A549 treated with CpdA at 1 μM for 4 hours (cell line): ENCODE measurements around the gene KLHDC1. TPM values are rescaled to one million over a fixed set of nuclear protein-coding genes. Genes with fewer than 3 reads are reported as not detected.

Source experiments
- total RNA-seq: library from RNA; stranded (reverse); fragments of 200-300 nt; extraction: Qiagen RNA extraction; gene quantifications from 5 replicates; pipeline ENCODE4 v1.2.3, GENCODE V29; 2022; ENCODE audit warnings: low read depth

Gene KLHDC1, protein sequence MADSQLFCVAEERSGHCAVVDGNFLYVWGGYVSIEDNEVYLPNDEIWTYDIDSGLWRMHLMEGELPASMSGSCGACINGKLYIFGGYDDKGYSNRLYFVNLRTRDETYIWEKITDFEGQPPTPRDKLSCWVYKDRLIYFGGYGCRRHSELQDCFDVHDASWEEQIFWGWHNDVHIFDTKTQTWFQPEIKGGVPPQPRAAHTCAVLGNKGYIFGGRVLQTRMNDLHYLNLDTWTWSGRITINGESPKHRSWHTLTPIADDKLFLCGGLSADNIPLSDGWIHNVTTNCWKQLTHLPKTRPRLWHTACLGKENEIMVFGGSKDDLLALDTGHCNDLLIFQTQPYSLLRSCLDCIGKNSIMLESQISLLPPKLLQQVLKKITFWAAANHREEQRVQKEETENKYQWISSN
- 0.25 to 0.50 TPM (median 0.28 TPM) in 5 replicates for total RNA-seq

DNA sequence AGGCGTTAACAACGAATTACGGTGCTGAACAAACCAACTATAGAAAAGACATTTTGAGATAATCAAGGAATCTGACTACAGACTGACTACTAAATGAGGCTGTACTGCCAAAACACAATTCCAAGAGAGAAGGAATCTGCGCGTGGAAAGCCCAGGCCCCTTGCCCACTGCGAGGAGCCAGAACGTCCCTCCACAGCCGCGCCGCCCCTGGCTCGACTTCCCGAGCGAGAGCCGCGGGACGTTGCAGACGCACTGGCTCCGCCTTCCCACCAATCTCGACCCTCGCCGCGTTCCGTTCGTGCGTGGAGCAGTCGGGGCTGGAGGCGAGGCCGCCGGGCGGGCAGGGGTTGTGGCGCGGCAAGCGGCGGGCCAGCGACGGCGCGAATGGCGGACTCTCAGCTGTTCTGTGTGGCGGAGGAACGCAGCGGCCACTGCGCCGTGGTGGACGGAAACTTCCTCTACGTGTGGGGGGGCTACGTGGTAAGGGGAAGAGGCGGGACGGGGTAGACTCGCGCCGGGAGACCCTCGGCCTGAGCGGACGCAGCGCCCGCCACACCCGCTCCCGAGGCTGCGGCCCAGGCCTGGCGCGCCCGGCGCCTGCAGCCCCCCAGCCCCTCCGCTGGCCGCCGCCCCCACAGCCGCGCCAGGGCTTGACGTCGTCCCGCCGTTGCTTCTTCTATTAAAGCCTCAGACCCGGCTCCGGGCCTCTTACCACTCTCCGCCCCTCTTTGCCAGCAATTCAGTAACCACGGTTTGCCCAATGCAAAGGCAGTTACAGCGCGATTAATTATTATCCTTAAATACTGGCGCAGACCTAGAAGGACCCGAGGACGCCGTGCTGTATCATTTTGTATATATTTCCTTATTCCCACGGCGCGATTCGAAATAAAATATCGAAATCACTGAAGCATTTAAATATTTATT lies at the start of gene KLHDC1:
Gene KLHDC1 (plus strand): TSS at position 310 of the 924 bp plus-strand sequence. CDS start 75 bp downstream, at position 385.

DNA sequence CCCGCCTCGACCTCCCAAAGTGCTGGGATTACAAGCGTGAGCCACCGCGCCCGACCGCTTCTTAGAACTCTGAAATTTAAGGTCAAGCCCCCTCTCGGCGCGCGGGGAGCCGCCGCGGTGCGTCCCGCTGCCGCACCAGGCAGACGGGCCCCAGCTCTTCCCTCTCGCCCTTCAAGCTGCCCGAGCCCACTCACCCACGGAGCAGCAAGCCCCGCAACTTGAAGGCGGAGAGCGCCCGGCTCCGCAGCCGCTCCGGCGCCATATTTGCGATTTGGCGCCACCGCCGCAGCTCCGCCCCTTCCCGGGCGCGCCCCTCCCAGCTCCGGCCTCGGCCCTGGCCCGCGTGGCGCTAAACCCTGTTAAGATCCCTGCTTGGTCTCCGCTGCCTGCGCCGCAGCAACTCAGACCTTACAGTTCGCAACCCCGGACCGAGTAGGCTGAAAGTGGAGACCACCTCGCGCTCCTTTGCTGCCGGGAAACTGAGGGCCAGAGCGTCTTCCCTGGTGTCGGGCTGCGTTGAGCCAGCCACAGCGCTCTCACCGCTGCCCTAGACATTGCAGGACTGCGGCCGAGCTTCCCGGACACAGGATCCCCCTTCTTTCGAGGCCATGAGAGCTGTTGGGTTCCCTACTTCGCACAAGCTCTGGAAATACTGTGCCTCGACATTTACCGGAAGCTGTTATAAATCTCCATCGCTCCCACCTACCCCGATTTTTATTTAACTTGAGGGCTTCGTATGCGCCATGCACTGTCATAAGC lies 4.8 kb upstream of the KLHDC1 start, which contains the start of gene POLE2:
Gene POLE2 (minus strand): TSS at position 273 of the 759 bp plus-strand sequence. CDS start 11 bp downstream, at position 262.

DNA sequence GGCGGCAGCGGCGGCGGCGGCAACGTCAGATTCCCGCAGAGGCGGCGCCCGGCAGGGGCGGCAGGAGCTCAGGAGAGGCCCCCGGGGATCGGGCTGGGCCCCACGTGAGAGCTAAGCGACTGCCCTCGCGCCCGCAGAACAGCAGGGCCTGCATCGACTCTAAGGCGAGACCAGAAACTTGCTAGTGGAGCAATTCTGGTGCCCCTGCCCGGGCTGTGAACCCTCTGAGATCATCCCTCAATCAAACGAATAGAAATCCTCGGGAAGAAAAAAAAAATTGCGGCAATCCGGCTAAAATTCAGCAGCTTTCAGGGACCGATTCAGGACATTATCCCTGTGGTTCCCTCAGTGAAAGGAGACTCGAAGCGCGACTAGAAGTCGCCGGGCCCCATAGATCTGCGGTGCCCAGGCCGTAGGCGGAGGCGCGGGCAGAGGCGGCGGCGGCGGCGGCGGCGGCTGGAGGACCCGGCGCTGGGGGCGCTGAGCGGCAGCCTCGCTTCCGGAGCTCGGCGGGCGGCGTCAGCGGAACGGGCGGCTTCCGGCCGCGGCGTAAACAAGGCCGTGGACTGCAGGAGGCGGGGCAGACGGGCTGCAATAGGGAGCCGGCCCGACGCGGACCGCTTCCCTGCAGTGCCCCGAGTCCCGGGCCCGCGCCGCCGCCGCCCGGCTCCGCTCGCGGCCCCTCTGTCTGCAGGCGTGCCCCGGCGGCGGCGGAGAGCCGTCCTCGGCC lies 74.8 kb downstream of the KLHDC1 start, which contains the start of gene KLHDC2:
Gene KLHDC2 (plus strand): TSS at position 583 of the 730 bp plus-strand sequence. CDS start 316 bp downstream, outside the sequence.

Other genes starting within 250 kb of the KLHDC1 start
- 4,318 to 5,005 TPM (median 4,504 TPM) in 5 replicates for gene RPS29, start 106.7 kb upstream of the KLHDC1 start, total RNA-seq
- 46.7 to 51.6 TPM (median 50.1 TPM) in 5 replicates for gene LRR1, start 94.2 kb upstream of the KLHDC1 start, total RNA-seq
- 412 to 498 TPM (median 444 TPM) in 5 replicates for gene RPL36AL, start 72.5 kb upstream of the KLHDC1 start, total RNA-seq
- 49.4 to 52.0 TPM (median 50.0 TPM) in 5 replicates for gene MGAT2, start 72.3 kb upstream of the KLHDC1 start, total RNA-seq
- gene DNAAF2, start 57.9 kb upstream of the KLHDC1 start, total RNA-seq = 12.6 to 13.8 TPM (median 13.1 TPM) in 5 replicates
- 11.5 to 15.9 TPM (median 13.9 TPM) in 5 replicates for gene POLE2, start 4.9 kb upstream of the KLHDC1 start, total RNA-seq
- 28.3 to 34.5 TPM (median 33.5 TPM) in 5 replicates for gene KLHDC2, start 75.0 kb downstream of the KLHDC1 start, total RNA-seq
- 29.8 to 45.7 TPM (median 36.8 TPM) in 5 replicates for gene NEMF, start 159.7 kb downstream of the KLHDC1 start, total RNA-seq
- 63.1 to 66.8 TPM (median 65.6 TPM) in 5 replicates for gene ARF6, start 200.0 kb downstream of the KLHDC1 start, total RNA-seq